GM18505 (cell line): ENCODE results near the gene MAP2K1.

Experiments used
- ATAC-seq: cut with Tn5 transposase; IDR thresholded peaks from one replicate; pipeline ENCODE4 v1.9.1; 2021; ENCODE audit not compliant: unreplicated experiment
- POLR2A ChIP-seq: IDR thresholded peaks from 4 replicates; pipeline ENCODE4 v1.6.1; 2011; ENCODE audit warnings: borderline replicate concordance; ENCODE audit not compliant: insufficient read depth, insufficient read length; ENCODE audit errors: extremely low read depth

Gene MAP2K1

DNA sequence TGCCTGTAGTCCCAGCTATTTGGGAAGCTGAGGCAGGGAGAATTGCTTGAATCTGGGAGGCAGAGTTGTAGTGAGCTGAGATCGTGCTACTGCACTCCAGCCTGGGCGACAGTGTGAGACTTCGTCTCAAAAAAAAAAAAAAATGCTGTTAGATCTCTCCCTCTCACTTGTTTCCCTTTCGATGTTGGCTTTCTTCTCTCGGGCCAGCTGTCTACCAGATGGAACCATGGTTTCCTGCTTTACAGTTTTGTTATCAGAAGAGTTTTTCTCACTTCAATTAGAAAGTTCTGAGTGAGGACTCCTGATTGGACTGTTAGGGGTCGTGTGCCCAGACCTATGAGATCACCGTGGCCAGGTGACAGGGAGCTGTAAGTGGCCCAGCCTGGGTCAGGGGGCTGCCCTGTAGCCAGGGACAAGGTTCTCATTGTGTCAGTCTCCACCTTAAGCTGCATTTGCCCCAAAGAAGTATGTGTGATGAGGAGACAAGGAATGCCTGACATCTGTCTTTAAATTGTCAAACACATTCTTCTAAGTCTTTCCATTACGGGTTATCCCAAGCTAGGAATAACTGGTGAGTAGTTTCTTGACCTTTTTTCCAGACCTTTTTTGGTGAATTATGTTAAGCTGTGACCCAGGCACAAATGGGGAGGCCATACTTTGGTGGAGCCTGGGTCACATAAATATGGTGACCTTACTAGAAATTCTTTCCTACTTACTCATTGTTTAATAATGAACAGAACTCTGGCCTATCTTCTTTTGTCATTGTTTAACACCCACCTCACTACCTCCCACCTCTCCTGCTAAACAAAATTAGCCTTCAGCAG lies 85.7 kb downstream of the MAP2K1 start:
- peak; percentile 78 for ATAC-seq
- TF ChIP-seq POLR2A, result no peak

GRCh38 chr15:66474135-66474534 lies 87.4 kb downstream of the MAP2K1 start:
- no peak for TF ChIP-seq POLR2A
- no peak for ATAC-seq

DNA sequence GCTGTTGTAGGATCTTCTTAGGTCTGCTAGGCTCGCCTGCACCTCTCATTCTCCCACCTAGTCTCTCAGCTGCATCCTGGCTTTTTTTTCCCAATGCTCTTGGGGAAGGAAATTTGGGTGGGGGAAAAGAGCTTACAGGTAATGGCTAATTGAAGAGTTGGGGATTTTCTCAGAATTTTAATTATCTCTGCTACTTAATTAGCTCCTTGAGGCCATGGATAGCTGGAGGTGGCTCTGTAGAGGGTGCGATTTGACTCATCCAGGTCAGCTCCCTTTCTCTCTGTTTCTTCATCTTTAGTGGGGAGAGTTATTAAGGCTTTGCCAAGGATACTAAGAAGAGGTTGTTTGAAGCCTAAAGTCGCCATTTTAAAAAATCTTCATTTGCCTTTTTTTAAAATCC lies 88.3 kb downstream of the MAP2K1 start:
- no peak for ATAC-seq
- no peak for TF ChIP-seq POLR2A

- no peak for ATAC-seq
- no peak for TF ChIP-seq POLR2A
Measured at GRCh38 chr15:66476535-66476934, 89.8 kb downstream of the MAP2K1 start.

DNA sequence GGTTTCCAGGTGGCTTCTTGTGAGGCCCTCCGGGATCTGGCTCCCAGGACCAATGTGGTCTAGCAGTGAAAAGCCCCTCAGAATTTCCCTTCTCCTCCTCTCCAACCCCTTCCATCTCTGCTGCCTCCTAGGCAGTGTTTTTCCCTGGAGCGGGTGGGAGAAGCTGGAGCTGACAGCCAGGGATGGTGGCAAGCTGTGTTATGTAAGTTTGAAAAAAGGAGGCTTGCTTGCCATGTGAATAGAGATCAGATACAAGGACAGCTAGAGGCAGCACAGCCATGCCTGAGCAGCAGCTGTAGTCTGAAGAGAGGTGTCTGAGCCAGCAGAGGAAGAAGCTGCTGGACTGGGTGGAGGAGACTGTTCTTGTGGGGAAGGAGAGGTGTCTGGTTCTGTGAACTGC lies 90.3 kb downstream of the MAP2K1 start:
- TF ChIP-seq POLR2A, result no peak
- ATAC-seq, result no peak

DNA sequence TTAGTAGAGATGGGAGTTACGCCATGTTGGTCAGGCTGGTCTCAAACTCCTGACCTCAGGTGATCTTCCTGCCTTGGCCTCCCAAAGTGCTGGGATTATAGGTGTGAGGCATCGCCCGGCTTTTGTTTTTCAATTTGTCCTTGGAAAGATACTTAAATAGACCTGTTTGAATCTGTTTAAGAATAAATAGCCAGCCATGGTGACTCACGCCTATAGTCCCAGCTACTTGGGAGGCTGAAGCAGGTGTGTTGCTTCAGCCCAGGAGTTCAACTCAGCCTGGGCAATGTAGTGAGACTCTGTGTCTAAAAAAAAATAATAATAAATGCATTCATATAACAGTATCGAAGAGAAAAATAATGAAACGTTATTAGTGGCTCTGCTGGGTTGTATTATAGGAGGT lies 93.6 kb downstream of the MAP2K1 start:
- TF ChIP-seq POLR2A, result no peak

GRCh38 chr15:66481107-66481856 lies 94.6 kb downstream of the MAP2K1 start:
- no peak for TF ChIP-seq POLR2A
- no peak for ATAC-seq

More for the DNA sequence above, 93.6 kb downstream of the MAP2K1 start:
- no peak for ATAC-seq

GRCh38 chr15:66482539-66482938 lies 95.8 kb downstream of the MAP2K1 start:
- TF ChIP-seq POLR2A, result no peak
- no peak for ATAC-seq

DNA sequence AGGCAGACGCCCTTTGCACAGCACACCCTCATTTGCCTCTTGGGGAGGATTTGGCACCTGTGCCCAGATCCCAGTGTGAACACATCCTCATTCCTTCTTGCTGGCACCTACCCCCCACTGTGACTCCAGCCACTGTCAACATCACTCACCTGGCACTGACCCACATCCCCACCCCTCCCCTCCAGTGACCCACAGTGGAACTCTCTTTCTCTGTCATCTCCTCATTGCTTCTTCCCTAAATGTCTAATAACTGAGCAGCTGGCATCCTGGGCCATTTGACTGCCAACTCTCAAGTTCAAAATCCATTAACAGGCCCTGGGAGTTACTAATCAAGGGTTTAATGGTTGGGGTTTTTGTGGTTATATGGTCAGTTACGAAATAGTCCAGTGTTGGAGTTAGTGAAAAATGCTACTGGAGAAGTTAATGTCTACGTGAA lies 96.4 kb downstream of the MAP2K1 start:
- ATAC-seq, result no peak
- no peak for TF ChIP-seq POLR2A

GRCh38 chr15:66484539-66485112 lies 97.9 kb downstream of the MAP2K1 start:
- no peak for ATAC-seq
- TF ChIP-seq POLR2A, result no peak

- TF ChIP-seq POLR2A, result no peak
- no peak for ATAC-seq
Measured at GRCh38 chr15:66486887-66487286, 100.2 kb downstream of the MAP2K1 start.

- no peak for TF ChIP-seq POLR2A
Measured at GRCh38 chr15:66488525-66488924, 101.8 kb downstream of the MAP2K1 start.

GRCh38 chr15:66489179-66489791 lies 102.6 kb downstream of the MAP2K1 start:
- no peak for ATAC-seq
- TF ChIP-seq POLR2A, result no peak

More at GRCh38 chr15:66488525-66488924, 101.8 kb downstream of the MAP2K1 start:
- no peak for ATAC-seq
